ENCODE measurements around the gene CNTFR. TPM values are rescaled to one million over a fixed set of nuclear protein-coding genes. Genes with fewer than 3 reads are reported as not detected.

Gene CNTFR
- total and polyA plus RNA-seq, 2 of the 8 experiments (the other 6 are each of a cell fraction or from before 2014, with no cell fraction given), result 1.2 to 4.2 TPM

- Histone ChIP-seq H4K20me1 (replicated peaks in 1 of 2; ENCODE audit: control insufficient read depth in 1 of 2, insufficient read depth in 2 of 2, low read length in 2 of 2) (no peaks in the 10 kb centered on the region), H3K4ac (replicated peaks; ENCODE audit: insufficient read length, low read depth, low read length) (no peak overlapping the region), H3K23me2 (ENCODE audit: low read depth, low read length) (no peaks in the 10 kb centered on the region), H3K18ac (ENCODE audit: extremely low read depth, low read length) (no peak overlapping the region), H4K8ac (ENCODE audit: extremely low read depth, insufficient read depth, low read length) (no peak overlapping the region), H2AFZ (ENCODE audit: low read length) (no peak overlapping the region), H3K56ac (replicated peaks; ENCODE audit: insufficient read length, low read depth, low read length) (no peak overlapping the region), H3K4me3 (ENCODE audit: extremely low read depth in 1 of 4, insufficient read depth in 2 of 4, low read depth in 3 of 4, low read length in 4 of 4) (no peak overlapping the region), H4K91ac (replicated peaks; ENCODE audit: insufficient read length, low read length) (no peak overlapping the region), H3K9ac (replicated peaks in 1 of 4; ENCODE audit: extremely low read depth in 1 of 4, low read depth in 3 of 4, low read length in 3 of 4) (no peak overlapping the region), H3K79me1 (ENCODE audit: low read depth, low read length) (0 out of 2 replicates have a peak, but pooled peaks cover 2% of the 10 kb centered on the region), H3K23ac (ENCODE audit: insufficient read length) (no peak overlapping the region), H2BK12ac (ENCODE audit: low read depth, low read length) (no peak overlapping the region), H3K4me1 (replicated peaks in 1 of 4; ENCODE audit: control insufficient read depth in 3 of 4, insufficient read depth in 4 of 4, low read length in 3 of 4) (peaks cover 5 to 13% (median 13%) of the 10 kb centered on the region in 4 experiments), H3K9me3 (ENCODE audit: insufficient read depth in 2 of 2, low read depth in 1 of 2, low read length in 1 of 2) (no peaks in the 10 kb centered on the region), H3K36me3 (ENCODE audit: control insufficient read depth in 2 of 4, insufficient read depth in 4 of 4, low read length in 3 of 4) (no peaks in the 10 kb centered on the region), H3K27ac (ENCODE audit: low read depth, low read length) (no peak overlapping the region), H3K4me2 (ENCODE audit: insufficient read depth in 1 of 2, low read depth in 2 of 2, low read length in 2 of 2) (no peak overlapping the region), H2BK20ac (ENCODE audit: low read length) (no peak overlapping the region), H3K14ac (ENCODE audit: insufficient read length) (no peak overlapping the region), H4K5ac (ENCODE audit: insufficient read length, low read depth, low read length) (no peak overlapping the region), H2BK15ac (ENCODE audit: low read length) (0 out of 2 replicates have a peak overlapping the region, but pooled peaks have one; percentile 4), H2AK5ac (ENCODE audit: low read depth, low read length) (no peak overlapping the region), H3K79me2 (ENCODE audit: control insufficient read depth in 1 of 2, insufficient read depth in 2 of 2, low read length in 2 of 2) (no peaks in the 10 kb centered on the region), H3K27me3 (replicated peaks in 1 of 4; ENCODE audit: control insufficient read depth in 3 of 4, extremely low read depth in 1 of 4, insufficient read depth in 3 of 4, low read length in 3 of 4) (peaks cover 0 to 5% (median 1%) of the 10 kb centered on the region in 4 experiments; a peak in 4 of 7 replicates), H2BK5ac (ENCODE audit: low read depth, low read length) (no peak overlapping the region), H2BK120ac (replicated peaks; ENCODE audit: low read depth, low read length) (no peak overlapping the region)
- no peak for DNase-seq (ENCODE audit: low read depth in 1 of 2, low spot score in 2 of 2)
- FAIRE-seq, result no peak
- 91% methylated on average over 2 of the region's 2 CpGs; no CpG with 5 or more reads in 1 of the 2 experiments for WGBS, 2 experiments (ENCODE audit: extremely low coverage in 1 of 2, insufficient coverage in 1 of 2, insufficient read length in 1 of 2, insufficient replicate concordance in 2 of 2, low coverage in 1 of 2, low lambda C conversion rate in 2 of 2, missing lambda C conversion rate in 1 of 2)
- TF ChIP-seq EGR1 (IDR thresholded peaks at IDR 0.05; ENCODE audit: borderline replicate concordance, low read depth, low read length) (no peak), ATF2 (IDR thresholded peaks at IDR 0.05; ENCODE audit: low read length) (no peak), RFX5 (IDR thresholded peaks at IDR 0.05; ENCODE audit: borderline replicate concordance, low read depth, low read length) (no peak), EP300 (IDR thresholded peaks at IDR 0.05; ENCODE audit: borderline replicate concordance in 1 of 2, low read depth in 2 of 2, low read length in 2 of 2) (no peak), TAF1 (IDR thresholded peaks at IDR 0.05; ENCODE audit: low read depth, low read length) (no peak), ZNF274 (IDR thresholded peaks at IDR 0.05; ENCODE audit: borderline replicate concordance, extremely low read depth, low read length) (no peak), SP4 (IDR thresholded peaks at IDR 0.05; ENCODE audit: low read length) (no peak), RBBP5 (IDR thresholded peaks at IDR 0.05; ENCODE audit: borderline replicate concordance, low read depth, low read length) (no peak), USF2 (IDR thresholded peaks at IDR 0.05; ENCODE audit: low read length) (no peak), ASH2L (IDR thresholded peaks at IDR 0.05; ENCODE audit: low read length) (no peak), JUND (IDR thresholded peaks at IDR 0.05; ENCODE audit: low read length) (no peak), GTF2F1 (IDR thresholded peaks at IDR 0.05; ENCODE audit: borderline replicate concordance, low read depth, low read length) (no peak)
- POLR2A ChIA-PET (ENCODE audit: partially characterized antibody), result no interaction called here
- CTCF ChIA-PET (ENCODE audit: partially characterized antibody), result interaction anchor here (1.0 to 9.4 kb wide), 5 partner anchors 10 to 109 kb away, joined by 3 to 157 read pairs (median 24); no protein-coding TSS in a partner anchor
Observed at GRCh38 chr9:34552986-34553385, 36.5 kb downstream of the CNTFR start.

Measured in H1 (cell line).